HPDE6-E6E7 (cell line): ENCODE results near the gene VWA5B1.
"Not testable (repeated sequence)": the region's sequence is repeated elsewhere in the genome, so short reads cannot be mapped to it uniquely, and the experiment has no call there.

ENCODE experiments used
- DNase-seq: peaks from one replicate; pipeline ENCODE4 v3.0.0; 2011; ENCODE audit warnings: missing footprints; ENCODE audit errors: extremely low spot score

The VWA5B1 gene

GRCh38 chr1:20290624-20291597 is at the start of gene VWA5B1:
VWA5B1 (plus strand) TSS chr1:20290875; CDS start chr1:20310602, 19,727 bp downstream.
- no peak for DNase-seq

GRCh38 chr1:20242890-20243479 is 47.7 kb upstream of the VWA5B1 start:
- no peak for DNase-seq

- DNase-seq: no peak
Measured at GRCh38 chr1:20248971-20249612, 41.6 kb upstream of the VWA5B1 start.

GRCh38 chr1:20250340-20250989 is 40.2 kb upstream of the VWA5B1 start:
- no peak for DNase-seq

GRCh38 chr1:20252587-20252986 is 38.1 kb upstream of the VWA5B1 start:
- no peak for DNase-seq

GRCh38 chr1:20255666-20256065 is 35.0 kb upstream of the VWA5B1 start:
- DNase-seq: peak; percentile 37

GRCh38 chr1:20259646-20260045 is 31.0 kb upstream of the VWA5B1 start:
- DNase-seq: no peak

GRCh38 chr1:20261095-20261494 is 29.6 kb upstream of the VWA5B1 start:
- DNase-seq: no peak

- no peak for DNase-seq
Measured at GRCh38 chr1:20262810-20263534, 27.7 kb upstream of the VWA5B1 start.

- DNase-seq: no peak
Measured at GRCh38 chr1:20265250-20265649, 25.4 kb upstream of the VWA5B1 start.

GRCh38 chr1:20266141-20266540 is 24.5 kb upstream of the VWA5B1 start:
- no peak for DNase-seq

GRCh38 chr1:20266642-20267041 is 24.0 kb upstream of the VWA5B1 start:
- no peak for DNase-seq

GRCh38 chr1:20271498-20272400 is 18.9 kb upstream of the VWA5B1 start:
- DNase-seq: no peak

GRCh38 chr1:20273716-20274115 is 17.0 kb upstream of the VWA5B1 start:
- DNase-seq: not testable (repeated sequence)

- DNase-seq: no peak
Measured at GRCh38 chr1:20275319-20275925, 15.3 kb upstream of the VWA5B1 start.

- DNase-seq: no peak
Measured at GRCh38 chr1:20276485-20277159, 14.1 kb upstream of the VWA5B1 start.

GRCh38 chr1:20278692-20279130 is 12.0 kb upstream of the VWA5B1 start:
- DNase-seq: no peak

GRCh38 chr1:20279509-20279908 is 11.2 kb upstream of the VWA5B1 start:
- DNase-seq: peak; percentile 51

GRCh38 chr1:20280341-20280740 is 10.3 kb upstream of the VWA5B1 start:
- no peak for DNase-seq
